Endothelial cell of umbilical vein (primary cell): ENCODE data around the gene KCNH1. TPM values are rescaled to one million over a fixed set of nuclear protein-coding genes. Genes with fewer than 3 reads are reported as not detected.

Source experiments
- BruUV-seq: library from RNA; stranded (reverse); fragments of 400-500 nt; replicated peaks from 2 replicates; lab custom pipeline; 2021; lab: Mats Ljungman, UMichigan
- CTCF ChIA-PET: fragments of 300-600, 350-600 bp; sonication (Branson Sonifier 250); formaldehyde crosslinking; loops from one replicate; lab custom pipeline; 2021; ENCODE audit warnings: antibody characterized with exemption, inconsistent platforms; lab: Charles Lee
- POLR2A ChIA-PET: fragments of 300-600, 350-600 bp; sonication (Branson Sonifier 250); formaldehyde crosslinking; loops from one replicate; lab custom pipeline; 2021; ENCODE audit warnings: antibody characterized with exemption, inconsistent platforms; lab: Charles Lee
- DNase-seq: peaks from one replicate; pipeline ENCODE4 v3.0.0-alpha.2; 2011; ENCODE audit warnings: low read depth, low spot score
- FAIRE-seq: peaks from 2 replicates; lab custom pipeline; 2011; peaks lifted over from hg19 to GRCh38; lab: Jason Lieb, UNC
- H2AFZ ChIP-seq: 2 replicates; pipeline ENCODE4 v1.6.0; 2012; ENCODE audit warnings: low read depth, low read length, control low read depth, inconsistent platforms
- H3K27ac ChIP-seq: 2 replicates; pipeline ENCODE4 v1.5.1; 2011; ENCODE audit warnings: low read depth, mild to moderate bottlenecking, control low read depth, low read length, moderate library complexity; ENCODE audit not compliant: insufficient read depth
- H3K27me3 ChIP-seq, 2 experiments: 2 replicates each; pipeline versions ENCODE4 v1.6.0 to v1.6.1; 2011; ENCODE audit warnings: low read length in 2 of 2, mixed read lengths in 1 of 2; ENCODE audit not compliant: control insufficient read depth in 2 of 2, insufficient read depth in 2 of 2
- H3K36me3 ChIP-seq, 2 experiments: 2 replicates in 1 of 2; 3 replicates in 1 of 2; pipeline ENCODE4 v1.5.1; 2011; ENCODE audit warnings: low read length in 2 of 2, mild to moderate bottlenecking in 1 of 2, moderate library complexity in 1 of 2; ENCODE audit not compliant: control insufficient read depth in 2 of 2, insufficient read depth in 2 of 2; ENCODE audit errors: extremely low read depth in 1 of 2
- H3K4me1 ChIP-seq: 3 replicates; pipeline ENCODE4 v1.5.1; 2011; ENCODE audit warnings: mild to moderate bottlenecking, low read length; ENCODE audit not compliant: control insufficient read depth, insufficient read depth; ENCODE audit errors: extremely low read depth
- H3K4me2 ChIP-seq: 2 replicates; pipeline ENCODE4 v1.6.1; 2011; ENCODE audit warnings: low read length, control low read depth, mixed read lengths; ENCODE audit not compliant: insufficient read depth
- H3K4me3 ChIP-seq, 3 experiments: fragments of 200-600 bp in 1 of 3; sonication (generic), shearing (Covaris generic) in 1 of 3; replicated peaks in 1 of 3; 2 replicates each; pipeline ENCODE4 v1.5.1; 2011 to 2016; ENCODE audit warnings: control low read depth in 3 of 3, low read length in 3 of 3, mild to moderate bottlenecking in 2 of 3, inconsistent platforms in 1 of 3, low read depth in 1 of 3, moderate library complexity in 1 of 3; ENCODE audit not compliant: insufficient read depth in 1 of 3
- H3K79me2 ChIP-seq: 2 replicates; pipeline ENCODE4 v1.6.0; 2012; ENCODE audit warnings: low read length, inconsistent platforms; ENCODE audit not compliant: control insufficient read depth, insufficient read depth
- H3K9ac ChIP-seq: replicated peaks from 2 replicates; pipeline ENCODE3; 2011; ENCODE audit warnings: low read length, control low read depth; ENCODE audit not compliant: insufficient read depth; ENCODE audit errors: extremely low read depth
- H3K9me1 ChIP-seq: replicated peaks from 3 replicates; pipeline ENCODE4 v1.6.0; 2011; ENCODE audit warnings: mild to moderate bottlenecking, low read length; ENCODE audit not compliant: control insufficient read depth, insufficient read depth; ENCODE audit errors: extremely low read depth
- H3K9me3 ChIP-seq: replicated peaks from 2 replicates; pipeline ENCODE4 v1.5.1; 2012; ENCODE audit warnings: low read length, inconsistent platforms; ENCODE audit not compliant: control insufficient read depth, insufficient read depth
- H4K20me1 ChIP-seq: replicated peaks from 2 replicates; pipeline ENCODE3; 2011; ENCODE audit warnings: mild to moderate bottlenecking, low read length; ENCODE audit not compliant: control insufficient read depth, insufficient read depth; ENCODE audit errors: extremely low read depth
- EZH2 ChIP-seq: IDR thresholded peaks from 2 replicates; pipeline ENCODE4 v1.6.1; 2012; ENCODE audit warnings: borderline replicate concordance, low read depth, mild to moderate bottlenecking, moderate library complexity, low read length, inconsistent platforms; ENCODE audit not compliant: severe bottlenecking
- FOS ChIP-seq: IDR thresholded peaks from 2 replicates; pipeline ENCODE4 v1.6.1; 2011; ENCODE audit warnings: mild to moderate bottlenecking, low read length, moderate library complexity, borderline replicate concordance; ENCODE audit not compliant: insufficient read depth
- GATA2 ChIP-seq: IDR thresholded peaks from 2 replicates; pipeline ENCODE4 v1.7.0; 2011; ENCODE audit warnings: low read depth, mild to moderate bottlenecking, moderate library complexity, mixed read lengths, low read length; ENCODE audit not compliant: insufficient read length, insufficient read depth
- JUN ChIP-seq: IDR thresholded peaks from 2 replicates; pipeline ENCODE4 v1.6.1; 2011; ENCODE audit warnings: borderline replicate concordance, low read depth; ENCODE audit not compliant: insufficient read length, insufficient read depth
- MYC ChIP-seq: IDR thresholded peaks from one replicate; pipeline ENCODE4 v1.6.1; 2011; ENCODE audit warnings: mild to moderate bottlenecking, low read depth, low read length
- POLR2A ChIP-seq: IDR thresholded peaks from 2 replicates; pipeline ENCODE4 v1.6.1; 2012; ENCODE audit warnings: low read depth, mild to moderate bottlenecking, control low read depth, low read length
- POLR2AphosphoS5 ChIP-seq: IDR thresholded peaks from 2 replicates; pipeline ENCODE4 v1.6.1; 2012; ENCODE audit warnings: low read depth, mild to moderate bottlenecking, control low read depth, low read length, moderate library complexity; ENCODE audit not compliant: insufficient read depth
- dilution Hi-C: fragments of 300-500 bp; cut with MboI; formaldehyde crosslinking; loops from one replicate; pipeline ENCODE4 v1.15.0; 2019; ENCODE audit warnings: low sequenced_read_pairs; ENCODE audit not compliant: extremely low pct_ligation_motif_present
- intact Hi-C: fragments of 100-400 bp; cut with micrococcal nuclease; formaldehyde crosslinking; loops from one replicate; pipeline ENCODE4 v1.10.0; 2022
- polyA plus RNA-seq, 4 experiments: library from polyadenylated mRNA; depleted of rRNA in 3 of 4; stranded (reverse) in 3 of 4; unstranded in 1 of 4; fragments of >200 nt; gene quantifications; 2 replicates each; pipeline versions ENCODE4 v1.2.1 to v1.2.3, GENCODE V29; 2011 to 2012; ENCODE audit warnings: missing spikeins in 1 of 4
- total RNA-seq: library from RNA; stranded (reverse); gene quantifications from 2 replicates; pipeline ENCODE4 v1.2.3, GENCODE V29; 2021
- TF ChIP-seq, protein P1 (sequence below): IDR thresholded peaks from 2 replicates; pipeline ENCODE4 v1.6.1; 2011; ENCODE audit not compliant: insufficient read depth, insufficient read length
- TF ChIP-seq, protein P2 (sequence below), 2 donors: IDR thresholded peaks; 1 replicate in 1 of 2; 2 replicates in 1 of 2; pipeline ENCODE4 v1.5.1; 2011; ENCODE audit warnings: low read length in 2 of 2, mild to moderate bottlenecking in 2 of 2, moderate library complexity in 2 of 2, control low read depth in 1 of 2, inconsistent platforms in 1 of 2, low read depth in 1 of 2; ENCODE audit not compliant: insufficient read depth in 1 of 2; ENCODE audit errors: extremely low read depth in 1 of 2

Gene KCNH1
- total and polyA plus RNA-seq, 2 donors (not counting 3 experiments of a cell fraction or from before 2014, with no cell fraction given) = not detected

DNA sequence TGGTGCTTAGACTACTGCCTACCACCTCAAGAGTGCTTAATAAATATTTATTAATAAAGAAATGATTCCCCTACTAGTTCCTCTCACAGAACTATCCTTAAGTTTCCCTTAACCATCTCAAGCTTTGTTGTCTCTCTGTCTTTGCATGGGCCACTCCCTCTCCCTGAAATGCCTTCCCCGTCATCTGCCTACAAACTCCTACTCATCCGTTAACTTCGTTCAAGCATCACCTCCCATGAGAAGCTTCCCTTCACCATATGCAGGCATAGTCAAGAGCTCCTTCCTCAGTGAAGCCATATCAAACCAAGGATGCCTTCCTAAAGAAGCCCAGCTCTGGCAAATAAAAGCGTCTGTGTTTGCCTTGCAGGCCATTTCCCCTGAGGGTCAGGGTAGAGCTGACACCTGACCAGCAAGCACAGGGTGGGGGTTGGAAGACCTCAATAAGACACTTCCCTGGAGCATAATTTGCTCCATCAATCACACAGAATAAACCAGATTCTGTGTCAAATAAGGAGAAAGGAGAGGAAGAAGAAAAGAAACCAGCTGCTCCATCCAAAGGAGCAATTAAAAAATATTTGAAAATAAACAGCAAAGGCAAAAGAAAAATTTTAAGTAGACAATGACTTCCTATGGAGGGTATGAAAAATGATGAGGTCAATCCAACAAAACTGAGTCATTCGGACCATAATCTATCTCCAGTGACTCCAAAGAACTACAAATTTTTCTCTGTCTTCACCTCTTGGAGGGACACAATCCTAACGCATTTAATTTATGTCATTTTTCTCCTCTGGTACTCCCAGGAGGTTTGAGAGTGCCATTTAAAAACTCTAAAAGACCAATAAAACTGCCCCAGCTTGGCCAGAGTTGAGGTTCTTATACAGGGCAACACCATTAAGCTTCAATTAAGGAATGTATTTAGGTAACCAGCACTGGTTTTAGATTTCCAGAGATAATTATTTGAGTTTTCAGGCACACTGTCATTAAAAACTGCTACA is 303.6 kb downstream of the KCNH1 start:
- Histone ChIP-seq H3K9ac (no peak overlapping the region), H3K79me2 (no peaks in the 10 kb centered on the region), H3K27ac (no peak overlapping the region), H4K20me1 (no peaks in the 10 kb centered on the region), H3K36me3 (no peaks in the 10 kb centered on the region), H3K9me3 (no peaks in the 10 kb centered on the region), H3K9me1 (no peaks in the 10 kb centered on the region), H2AFZ (no peak overlapping the region), H3K4me1 (no peaks in the 10 kb centered on the region), H3K27me3 (no peaks in the 10 kb centered on the region), H3K4me3 (no peak overlapping the region), H3K4me2 (no peak overlapping the region)
- intact Hi-C loops (no loop called here), dilution Hi-C loops (no loop called here)
- DNase-seq = no peak
- no TSS peak for BruUV-seq
- no peak for TF ChIP-seq JUN
- TF ChIP-seq GATA2 = no peak
- TF ChIP-seq POLR2AphosphoS5 = no peak
- no peak for TF ChIP-seq FOS
- TF ChIP-seq EZH2 = no peak
- TF ChIP-seq, protein P1, sequence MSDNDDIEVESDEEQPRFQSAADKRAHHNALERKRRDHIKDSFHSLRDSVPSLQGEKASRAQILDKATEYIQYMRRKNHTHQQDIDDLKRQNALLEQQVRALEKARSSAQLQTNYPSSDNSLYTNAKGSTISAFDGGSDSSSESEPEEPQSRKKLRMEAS = no peak
- TF ChIP-seq, protein P2, sequence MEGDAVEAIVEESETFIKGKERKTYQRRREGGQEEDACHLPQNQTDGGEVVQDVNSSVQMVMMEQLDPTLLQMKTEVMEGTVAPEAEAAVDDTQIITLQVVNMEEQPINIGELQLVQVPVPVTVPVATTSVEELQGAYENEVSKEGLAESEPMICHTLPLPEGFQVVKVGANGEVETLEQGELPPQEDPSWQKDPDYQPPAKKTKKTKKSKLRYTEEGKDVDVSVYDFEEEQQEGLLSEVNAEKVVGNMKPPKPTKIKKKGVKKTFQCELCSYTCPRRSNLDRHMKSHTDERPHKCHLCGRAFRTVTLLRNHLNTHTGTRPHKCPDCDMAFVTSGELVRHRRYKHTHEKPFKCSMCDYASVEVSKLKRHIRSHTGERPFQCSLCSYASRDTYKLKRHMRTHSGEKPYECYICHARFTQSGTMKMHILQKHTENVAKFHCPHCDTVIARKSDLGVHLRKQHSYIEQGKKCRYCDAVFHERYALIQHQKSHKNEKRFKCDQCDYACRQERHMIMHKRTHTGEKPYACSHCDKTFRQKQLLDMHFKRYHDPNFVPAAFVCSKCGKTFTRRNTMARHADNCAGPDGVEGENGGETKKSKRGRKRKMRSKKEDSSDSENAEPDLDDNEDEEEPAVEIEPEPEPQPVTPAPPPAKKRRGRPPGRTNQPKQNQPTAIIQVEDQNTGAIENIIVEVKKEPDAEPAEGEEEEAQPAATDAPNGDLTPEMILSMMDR (IDR thresholded peaks at IDR 0.05; ENCODE audit: extremely low read depth in 1 of 2, insufficient read depth in 1 of 2, low read depth in 1 of 2, low read length in 2 of 2) = no peak
- TF ChIP-seq POLR2A = no peak
- TF ChIP-seq MYC = no peak
- ChIA-PET POLR2A (no interaction called here), CTCF (no interaction called here)
- no peak for FAIRE-seq
